ENCODE results near the gene GOLPH3L. TPM values are rescaled to one million over a fixed set of nuclear protein-coding genes. Genes with fewer than 3 reads are reported as not detected.

The GOLPH3L gene
- total and polyA plus RNA-seq, 10 of the 15 experiments (the other 5 are each of a cell fraction or from before 2014, with no cell fraction given), result 7.7 to 29.9 (median 19.2) TPM

DNA sequence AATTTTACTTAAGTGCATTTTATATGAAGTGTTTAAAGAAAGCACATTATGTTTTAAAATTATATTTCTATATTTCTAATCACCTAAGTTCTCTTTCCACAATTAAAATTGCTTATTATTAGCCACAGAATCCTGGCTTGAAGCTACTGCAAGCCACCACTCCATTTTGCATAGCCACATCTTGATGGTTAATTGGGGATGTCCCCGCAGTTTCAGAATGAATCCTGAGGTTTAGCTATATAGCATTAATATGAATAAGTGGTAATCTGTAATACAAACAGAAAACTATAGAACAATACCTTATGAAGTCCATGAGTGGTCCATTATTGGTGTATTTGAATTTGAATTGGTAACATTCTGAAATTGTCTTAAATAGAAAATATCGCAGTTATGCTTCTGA is 11.6 kb upstream of the GOLPH3L start (continued):
- TF ChIP-seq, protein P1, sequence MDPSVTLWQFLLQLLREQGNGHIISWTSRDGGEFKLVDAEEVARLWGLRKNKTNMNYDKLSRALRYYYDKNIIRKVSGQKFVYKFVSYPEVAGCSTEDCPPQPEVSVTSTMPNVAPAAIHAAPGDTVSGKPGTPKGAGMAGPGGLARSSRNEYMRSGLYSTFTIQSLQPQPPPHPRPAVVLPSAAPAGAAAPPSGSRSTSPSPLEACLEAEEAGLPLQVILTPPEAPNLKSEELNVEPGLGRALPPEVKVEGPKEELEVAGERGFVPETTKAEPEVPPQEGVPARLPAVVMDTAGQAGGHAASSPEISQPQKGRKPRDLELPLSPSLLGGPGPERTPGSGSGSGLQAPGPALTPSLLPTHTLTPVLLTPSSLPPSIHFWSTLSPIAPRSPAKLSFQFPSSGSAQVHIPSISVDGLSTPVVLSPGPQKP (IDR thresholded peaks at IDR 0.05; ENCODE audit: low read depth, low read length), result no peak
- TF ChIP-seq SIX5 (IDR thresholded peaks at IDR 0.05; ENCODE audit: low read depth, low read length, severe bottlenecking) (no peak), KDM1A (IDR thresholded peaks at IDR 0.05; ENCODE audit: borderline replicate concordance) (no peak), NFYA (IDR thresholded peaks at IDR 0.05; ENCODE audit: borderline replicate concordance, low read depth, low read length) (no peak), NFYB (IDR thresholded peaks at IDR 0.05; ENCODE audit: insufficient read depth, low read depth, low read length) (no peak), BACH1 (IDR thresholded peaks at IDR 0.05; ENCODE audit: borderline replicate concordance) (no peak), ZZZ3 (IDR thresholded peaks at IDR 0.05; ENCODE audit: control insufficient read depth, insufficient read length, low read depth) (no peak), ESRRA (IDR thresholded peaks at IDR 0.05; ENCODE audit: low read length) (no peak), NBN (IDR thresholded peaks at IDR 0.05) (no peak), SUPT20H (IDR thresholded peaks at IDR 0.05; ENCODE audit: borderline replicate concordance, control insufficient read depth, low read depth, low read length) (no peak), CBX3 (IDR thresholded peaks at IDR 0.05; ENCODE audit: borderline replicate concordance, low read depth) (no peak), MTA3 (IDR thresholded peaks at IDR 0.05; ENCODE audit: borderline replicate concordance, low read length) (no peak), BMI1 (IDR thresholded peaks at IDR 0.05; ENCODE audit: borderline replicate concordance) (peak; percentile 12; the same call in 1 of the 2 replicates), ASH2L (IDR thresholded peaks at IDR 0.05; ENCODE audit: borderline replicate concordance, low read depth) (no peak), EGR1 (IDR thresholded peaks at IDR 0.05; ENCODE audit: borderline replicate concordance in 1 of 2, low read depth in 2 of 2, low read length in 2 of 2) (no peak), LARP7 (IDR thresholded peaks at IDR 0.05) (no peak), ATF7 (IDR thresholded peaks at IDR 0.05; ENCODE audit: low read depth) (0 out of 2 replicates have a peak, but pooled peaks have one; percentile 33)
- TF ChIP-seq, protein P2, sequence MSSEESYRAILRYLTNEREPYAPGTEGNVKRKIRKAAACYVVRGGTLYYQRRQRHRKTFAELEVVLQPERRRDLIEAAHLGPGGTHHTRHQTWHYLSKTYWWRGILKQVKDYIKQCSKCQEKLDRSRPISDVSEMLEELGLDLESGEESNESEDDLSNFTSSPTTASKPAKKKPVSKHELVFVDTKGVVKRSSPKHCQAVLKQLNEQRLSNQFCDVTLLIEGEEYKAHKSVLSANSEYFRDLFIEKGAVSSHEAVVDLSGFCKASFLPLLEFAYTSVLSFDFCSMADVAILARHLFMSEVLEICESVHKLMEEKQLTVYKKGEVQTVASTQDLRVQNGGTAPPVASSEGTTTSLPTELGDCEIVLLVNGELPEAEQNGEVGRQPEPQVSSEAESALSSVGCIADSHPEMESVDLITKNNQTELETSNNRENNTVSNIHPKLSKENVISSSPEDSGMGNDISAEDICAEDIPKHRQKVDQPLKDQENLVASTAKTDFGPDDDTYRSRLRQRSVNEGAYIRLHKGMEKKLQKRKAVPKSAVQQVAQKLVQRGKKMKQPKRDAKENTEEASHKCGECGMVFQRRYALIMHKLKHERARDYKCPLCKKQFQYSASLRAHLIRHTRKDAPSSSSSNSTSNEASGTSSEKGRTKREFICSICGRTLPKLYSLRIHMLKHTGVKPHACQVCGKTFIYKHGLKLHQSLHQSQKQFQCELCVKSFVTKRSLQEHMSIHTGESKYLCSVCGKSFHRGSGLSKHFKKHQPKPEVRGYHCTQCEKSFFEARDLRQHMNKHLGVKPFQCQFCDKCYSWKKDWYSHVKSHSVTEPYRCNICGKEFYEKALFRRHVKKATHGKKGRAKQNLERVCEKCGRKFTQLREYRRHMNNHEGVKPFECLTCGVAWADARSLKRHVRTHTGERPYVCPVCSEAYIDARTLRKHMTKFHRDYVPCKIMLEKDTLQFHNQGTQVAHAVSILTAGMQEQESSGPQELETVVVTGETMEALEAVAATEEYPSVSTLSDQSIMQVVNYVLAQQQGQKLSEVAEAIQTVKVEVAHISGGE (CRISPR knock-in tag; IDR thresholded peaks at IDR 0.05), result no peak
- TF ChIP-seq, protein P3, sequence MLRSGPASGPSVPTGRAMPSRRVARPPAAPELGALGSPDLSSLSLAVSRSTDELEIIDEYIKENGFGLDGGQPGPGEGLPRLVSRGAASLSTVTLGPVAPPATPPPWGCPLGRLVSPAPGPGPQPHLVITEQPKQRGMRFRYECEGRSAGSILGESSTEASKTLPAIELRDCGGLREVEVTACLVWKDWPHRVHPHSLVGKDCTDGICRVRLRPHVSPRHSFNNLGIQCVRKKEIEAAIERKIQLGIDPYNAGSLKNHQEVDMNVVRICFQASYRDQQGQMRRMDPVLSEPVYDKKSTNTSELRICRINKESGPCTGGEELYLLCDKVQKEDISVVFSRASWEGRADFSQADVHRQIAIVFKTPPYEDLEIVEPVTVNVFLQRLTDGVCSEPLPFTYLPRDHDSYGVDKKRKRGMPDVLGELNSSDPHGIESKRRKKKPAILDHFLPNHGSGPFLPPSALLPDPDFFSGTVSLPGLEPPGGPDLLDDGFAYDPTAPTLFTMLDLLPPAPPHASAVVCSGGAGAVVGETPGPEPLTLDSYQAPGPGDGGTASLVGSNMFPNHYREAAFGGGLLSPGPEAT (IDR thresholded peaks at IDR 0.05; ENCODE audit: low read depth), result no peak
- TF ChIP-seq, protein P4, sequence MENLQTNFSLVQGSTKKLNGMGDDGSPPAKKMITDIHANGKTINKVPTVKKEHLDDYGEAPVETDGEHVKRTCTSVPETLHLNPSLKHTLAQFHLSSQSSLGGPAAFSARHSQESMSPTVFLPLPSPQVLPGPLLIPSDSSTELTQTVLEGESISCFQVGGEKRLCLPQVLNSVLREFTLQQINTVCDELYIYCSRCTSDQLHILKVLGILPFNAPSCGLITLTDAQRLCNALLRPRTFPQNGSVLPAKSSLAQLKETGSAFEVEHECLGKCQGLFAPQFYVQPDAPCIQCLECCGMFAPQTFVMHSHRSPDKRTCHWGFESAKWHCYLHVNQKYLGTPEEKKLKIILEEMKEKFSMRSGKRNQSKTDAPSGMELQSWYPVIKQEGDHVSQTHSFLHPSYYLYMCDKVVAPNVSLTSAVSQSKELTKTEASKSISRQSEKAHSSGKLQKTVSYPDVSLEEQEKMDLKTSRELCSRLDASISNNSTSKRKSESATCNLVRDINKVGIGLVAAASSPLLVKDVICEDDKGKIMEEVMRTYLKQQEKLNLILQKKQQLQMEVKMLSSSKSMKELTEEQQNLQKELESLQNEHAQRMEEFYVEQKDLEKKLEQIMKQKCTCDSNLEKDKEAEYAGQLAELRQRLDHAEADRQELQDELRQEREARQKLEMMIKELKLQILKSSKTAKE (IDR thresholded peaks at IDR 0.05; ENCODE audit: low read depth, poor library complexity, severe bottlenecking), result peak; percentile 35
